ENCODE data around the gene DNAH11. TPM values are rescaled to one million over a fixed set of nuclear protein-coding genes. Genes with fewer than 3 reads are reported as not detected.

Gene DNAH11
- total RNA-seq, 1 experiment from 2014 or later = 1.9 TPM

DNA sequence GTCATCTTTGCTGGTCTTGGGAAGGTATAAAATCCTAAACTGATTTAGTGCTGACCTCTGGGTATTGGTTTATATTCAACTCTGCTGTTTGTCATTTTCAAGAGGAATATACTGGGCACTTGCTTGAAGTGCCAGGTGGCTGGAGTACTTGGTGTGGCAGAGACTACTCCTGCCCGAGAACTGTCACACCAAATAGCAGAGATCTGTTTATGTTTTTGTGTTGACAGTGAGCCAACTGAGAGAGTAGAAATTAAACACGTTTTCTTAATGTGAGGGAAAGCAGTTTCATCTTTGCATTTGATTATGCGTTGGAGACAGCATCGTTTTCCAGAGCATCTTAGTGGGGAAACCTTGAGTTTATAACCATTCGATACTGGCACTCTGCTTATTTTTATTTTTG lies 228.4 kb downstream of the DNAH11 start:
- Mint-ChIP-seq H3K9me3 (ENCODE audit: low read depth, unreplicated experiment) (no peaks in the 10 kb centered on the region), H3K27ac (ENCODE audit: unreplicated experiment) (no peak overlapping the region), H3K4me1 (ENCODE audit: low read depth, unreplicated experiment) (no peaks in the 10 kb centered on the region), H3K4me3 (ENCODE audit: low read depth, unreplicated experiment) (no peak overlapping the region), H3K36me3 (ENCODE audit: insufficient read depth, unreplicated experiment) (no peaks in the 10 kb centered on the region), H3K27me3 (ENCODE audit: unreplicated experiment) (peaks cover 80% of the 10 kb centered on the region)
- CTCF ChIA-PET = interaction anchor here (0.5 kb wide), 1 partner anchor 7 kb away, joined by 4 read pairs; no protein-coding TSS in a partner anchor
- intact Hi-C loops (cut with micrococcal nuclease; ENCODE audit: unreplicated experiment) = no loop called here
- no TSS peak for BruUV-seq (replicated peaks)
- DNase-seq = no peak
- TF ChIP-seq, protein P1, sequence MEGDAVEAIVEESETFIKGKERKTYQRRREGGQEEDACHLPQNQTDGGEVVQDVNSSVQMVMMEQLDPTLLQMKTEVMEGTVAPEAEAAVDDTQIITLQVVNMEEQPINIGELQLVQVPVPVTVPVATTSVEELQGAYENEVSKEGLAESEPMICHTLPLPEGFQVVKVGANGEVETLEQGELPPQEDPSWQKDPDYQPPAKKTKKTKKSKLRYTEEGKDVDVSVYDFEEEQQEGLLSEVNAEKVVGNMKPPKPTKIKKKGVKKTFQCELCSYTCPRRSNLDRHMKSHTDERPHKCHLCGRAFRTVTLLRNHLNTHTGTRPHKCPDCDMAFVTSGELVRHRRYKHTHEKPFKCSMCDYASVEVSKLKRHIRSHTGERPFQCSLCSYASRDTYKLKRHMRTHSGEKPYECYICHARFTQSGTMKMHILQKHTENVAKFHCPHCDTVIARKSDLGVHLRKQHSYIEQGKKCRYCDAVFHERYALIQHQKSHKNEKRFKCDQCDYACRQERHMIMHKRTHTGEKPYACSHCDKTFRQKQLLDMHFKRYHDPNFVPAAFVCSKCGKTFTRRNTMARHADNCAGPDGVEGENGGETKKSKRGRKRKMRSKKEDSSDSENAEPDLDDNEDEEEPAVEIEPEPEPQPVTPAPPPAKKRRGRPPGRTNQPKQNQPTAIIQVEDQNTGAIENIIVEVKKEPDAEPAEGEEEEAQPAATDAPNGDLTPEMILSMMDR (IDR thresholded peaks at IDR 0.05; ENCODE audit: unreplicated experiment) = no peak

GRCh38 chr7:21771906-21772610 lies 229.2 kb downstream of the DNAH11 start:
- Mint-ChIP-seq H3K9me3 (ENCODE audit: low read depth, unreplicated experiment) (no peaks in the 10 kb centered on the region), H3K27ac (ENCODE audit: unreplicated experiment) (no peak overlapping the region), H3K27me3 (ENCODE audit: unreplicated experiment) (peaks cover 88% of the 10 kb centered on the region), H3K4me3 (ENCODE audit: low read depth, unreplicated experiment) (no peak overlapping the region), H3K4me1 (ENCODE audit: low read depth, unreplicated experiment) (no peaks in the 10 kb centered on the region), H3K36me3 (ENCODE audit: insufficient read depth, unreplicated experiment) (no peaks in the 10 kb centered on the region)
- BruUV-seq (replicated peaks) = no TSS peak
- TF ChIP-seq, protein P1 (IDR thresholded peaks at IDR 0.05; ENCODE audit: unreplicated experiment) = no peak
- intact Hi-C loops (cut with micrococcal nuclease; ENCODE audit: unreplicated experiment) = no loop called here
- no peak for DNase-seq
- CTCF ChIA-PET = no interaction called here

GRCh38 chr7:21773326-21773725 lies 230.5 kb downstream of the DNAH11 start:
- CTCF ChIA-PET = no interaction called here
- intact Hi-C loops (cut with micrococcal nuclease; ENCODE audit: unreplicated experiment) = no loop called here
- H3K27me3 Mint-ChIP-seq (ENCODE audit: unreplicated experiment) = peaks cover 91% of the 10 kb centered on the region
- no peaks in the 10 kb centered on the region for H3K36me3 Mint-ChIP-seq (ENCODE audit: insufficient read depth, unreplicated experiment)
- TF ChIP-seq, protein P1 (IDR thresholded peaks at IDR 0.05; ENCODE audit: unreplicated experiment) = no peak
- H3K4me3 Mint-ChIP-seq (ENCODE audit: low read depth, unreplicated experiment) = no peak overlapping the region
- DNase-seq = no peak
- H3K27ac Mint-ChIP-seq (ENCODE audit: unreplicated experiment) = no peak overlapping the region
- H3K4me1 Mint-ChIP-seq (ENCODE audit: low read depth, unreplicated experiment) = no peaks in the 10 kb centered on the region
- no peaks in the 10 kb centered on the region for H3K9me3 Mint-ChIP-seq (ENCODE audit: low read depth, unreplicated experiment)
- BruUV-seq (replicated peaks) = no TSS peak

DNA sequence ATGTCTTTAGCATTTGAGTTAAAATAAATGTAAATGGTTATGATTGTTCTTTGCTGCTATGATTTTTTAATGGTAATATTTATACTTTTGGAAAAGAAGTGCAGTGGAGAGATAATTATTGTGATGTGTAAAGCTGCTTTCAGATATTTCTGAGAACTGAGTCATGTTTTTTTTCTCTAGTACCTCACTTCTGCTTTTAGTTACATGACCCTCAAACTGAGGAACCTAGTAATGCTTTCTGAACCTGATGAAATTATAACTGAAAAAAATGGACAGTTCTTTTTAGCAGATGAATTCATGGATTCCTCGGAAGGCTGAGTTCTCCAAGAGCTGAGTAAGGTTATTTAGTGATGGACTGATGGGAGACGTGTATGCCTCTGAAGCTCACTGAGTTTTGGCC lies 235.1 kb downstream of the DNAH11 start:
- no TSS peak for BruUV-seq (replicated peaks)
- H3K4me1 Mint-ChIP-seq (ENCODE audit: low read depth, unreplicated experiment) = no peaks in the 10 kb centered on the region
- H3K27me3 Mint-ChIP-seq (ENCODE audit: unreplicated experiment) = peaks cover 85% of the 10 kb centered on the region

More for the DNA sequence above, 235.1 kb downstream of the DNAH11 start:
- DNase-seq = no peak
- Mint-ChIP-seq H3K27ac (ENCODE audit: unreplicated experiment) (no peak overlapping the region), H3K36me3 (ENCODE audit: insufficient read depth, unreplicated experiment) (no peaks in the 10 kb centered on the region), H3K4me3 (ENCODE audit: low read depth, unreplicated experiment) (no peak overlapping the region), H3K9me3 (ENCODE audit: low read depth, unreplicated experiment) (no peaks in the 10 kb centered on the region)
- TF ChIP-seq, protein P1 (IDR thresholded peaks at IDR 0.05; ENCODE audit: unreplicated experiment) = no peak
- intact Hi-C loops (cut with micrococcal nuclease; ENCODE audit: unreplicated experiment) = no loop called here
- CTCF ChIA-PET = interaction anchor here (0.5 to 2.2 kb wide), 3 partner anchors 9 to 279 kb away, joined by 3 to 7 read pairs (median 5); no protein-coding TSS in a partner anchor

All from Calu3 (cell line).